GM19452 (cell line): ENCODE data around the gene CORO2B.

Experiments
- ATAC-seq: cut with Tn5 transposase; IDR thresholded peaks from one replicate; pipeline ENCODE4 v1.9.1; 2021; ENCODE audit not compliant: unreplicated experiment

CORO2B gene

GRCh38 chr15:68626283-68626682 is 47.5 kb downstream of the CORO2B start:
- no peak for ATAC-seq

- ATAC-seq: no peak
These were observed 47.9 kb downstream of the CORO2B start for GRCh38 chr15:68626739-68627138.

GRCh38 chr15:68627476-68627875 is 48.7 kb downstream of the CORO2B start:
- no peak for ATAC-seq

- no peak for ATAC-seq
These were observed 49.2 kb downstream of the CORO2B start for GRCh38 chr15:68627995-68628394.

- ATAC-seq: no peak
These were observed 50.9 kb downstream of the CORO2B start for GRCh38 chr15:68629519-68630210.

- ATAC-seq: no peak
These were observed 51.4 kb downstream of the CORO2B start for GRCh38 chr15:68630211-68630555.

- ATAC-seq: no peak
These were observed 52.0 kb downstream of the CORO2B start for GRCh38 chr15:68630836-68631235.

- ATAC-seq: no peak
These were observed 52.8 kb downstream of the CORO2B start for GRCh38 chr15:68631601-68632051.

- ATAC-seq: no peak
These were observed 53.3 kb downstream of the CORO2B start for GRCh38 chr15:68632101-68632500.

- no peak for ATAC-seq
These were observed 54.7 kb downstream of the CORO2B start for GRCh38 chr15:68633231-68634121.

- ATAC-seq: no peak
These were observed 55.3 kb downstream of the CORO2B start for GRCh38 chr15:68634122-68634482.

- ATAC-seq: no peak
These were observed 55.7 kb downstream of the CORO2B start for GRCh38 chr15:68634531-68634930.

GRCh38 chr15:68635141-68635540 is 56.3 kb downstream of the CORO2B start:
- ATAC-seq: no peak

- ATAC-seq: no peak
These were observed 57.5 kb downstream of the CORO2B start for GRCh38 chr15:68636256-68636655.

GRCh38 chr15:68637767-68638404 is 59.1 kb downstream of the CORO2B start:
- ATAC-seq: no peak

- no peak for ATAC-seq
These were observed 60.2 kb downstream of the CORO2B start for GRCh38 chr15:68638953-68639515.

- no peak for ATAC-seq
These were observed 61.3 kb downstream of the CORO2B start for GRCh38 chr15:68639926-68640600.

GRCh38 chr15:68640791-68641331 is 62.1 kb downstream of the CORO2B start:
- ATAC-seq: no peak

- ATAC-seq: no peak
These were observed 62.6 kb downstream of the CORO2B start for GRCh38 chr15:68641376-68641775.

- ATAC-seq: no peak
These were observed 63.7 kb downstream of the CORO2B start for GRCh38 chr15:68642491-68642845.
